H1 (cell line): ENCODE data around the gene IFNL2. TPM values are rescaled to one million over a fixed set of nuclear protein-coding genes. Genes with fewer than 3 reads are reported as not detected.

ENCODE experiments used
- NANOG ChIP-seq: IDR thresholded peaks from 2 replicates; pipeline ENCODE4 v1.6.1; 2011; ENCODE audit warnings: low read length, low read depth, mild to moderate bottlenecking, inconsistent platforms; ENCODE audit not compliant: insufficient read depth, poor library complexity, severe bottlenecking
- PHF8 ChIP-seq: fragments of 200-600 bp; sonication (generic); conservative IDR thresholded peaks from 2 replicates; pipeline ENCODE4 v1.7.1; 2012; ENCODE audit warnings: low read depth, mild to moderate bottlenecking, inconsistent platforms, low read length, moderate library complexity
- polyA plus RNA-seq, 7 experiments: library from polyadenylated mRNA; depleted of rRNA in 3 of 7; stranded (reverse) in 5 of 7; unstranded in 2 of 7; fragments of >200 nt in 5 of 7; fragments of 200-250 nt in 2 of 7; gene quantifications; 1 replicate in 5 of 7; 2 replicates in 1 of 7; 4 replicates in 1 of 7; pipeline versions ENCODE4 v1.2.1 to v1.2.3, GENCODE V29; 2011 to 2013; ENCODE audit warnings: missing spikeins in 2 of 7, mixed read lengths in 2 of 7
- total RNA-seq: library from RNA; stranded (reverse); fragmentation: NEBNext Ultra II Directional; extraction: Animal tissue kit (Norgen Biotek cat#: 25700); gene quantifications from 2 replicates; pipeline ENCODE4 v1.2.1, GENCODE V29; 2021
- TF ChIP-seq, protein P1 (sequence below), 3 experiments: IDR thresholded peaks; 1 replicate in 2 of 3; 2 replicates in 1 of 3; pipeline versions ENCODE4 v1.5.1 to v1.6.1; 2011; ENCODE audit warnings: low read length in 3 of 3, mild to moderate bottlenecking in 3 of 3, inconsistent platforms in 2 of 3, low read depth in 1 of 3, moderate library complexity in 1 of 3; ENCODE audit not compliant: insufficient read depth in 1 of 3; ENCODE audit errors: control extremely low read depth in 1 of 3

The IFNL2 gene
- total and polyA plus RNA-seq, 2 of the 8 experiments (the other 6 are each of a cell fraction or from before 2014, with no cell fraction given), result not detected

GRCh38 chr19:39248806-39249205 is 19.4 kb upstream of the IFNL2 start, which contains the start of gene IFNL4 (continued):
- TF ChIP-seq PHF8 (no peak), NANOG (no peak)
- TF ChIP-seq, protein P1, sequence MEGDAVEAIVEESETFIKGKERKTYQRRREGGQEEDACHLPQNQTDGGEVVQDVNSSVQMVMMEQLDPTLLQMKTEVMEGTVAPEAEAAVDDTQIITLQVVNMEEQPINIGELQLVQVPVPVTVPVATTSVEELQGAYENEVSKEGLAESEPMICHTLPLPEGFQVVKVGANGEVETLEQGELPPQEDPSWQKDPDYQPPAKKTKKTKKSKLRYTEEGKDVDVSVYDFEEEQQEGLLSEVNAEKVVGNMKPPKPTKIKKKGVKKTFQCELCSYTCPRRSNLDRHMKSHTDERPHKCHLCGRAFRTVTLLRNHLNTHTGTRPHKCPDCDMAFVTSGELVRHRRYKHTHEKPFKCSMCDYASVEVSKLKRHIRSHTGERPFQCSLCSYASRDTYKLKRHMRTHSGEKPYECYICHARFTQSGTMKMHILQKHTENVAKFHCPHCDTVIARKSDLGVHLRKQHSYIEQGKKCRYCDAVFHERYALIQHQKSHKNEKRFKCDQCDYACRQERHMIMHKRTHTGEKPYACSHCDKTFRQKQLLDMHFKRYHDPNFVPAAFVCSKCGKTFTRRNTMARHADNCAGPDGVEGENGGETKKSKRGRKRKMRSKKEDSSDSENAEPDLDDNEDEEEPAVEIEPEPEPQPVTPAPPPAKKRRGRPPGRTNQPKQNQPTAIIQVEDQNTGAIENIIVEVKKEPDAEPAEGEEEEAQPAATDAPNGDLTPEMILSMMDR (IDR thresholded peaks at IDR 0.05; ENCODE audit: control extremely low read depth in 1 of 3, insufficient read depth in 1 of 3, low read depth in 1 of 3, low read length in 3 of 3), result no peak
